Activated CD4-positive, alpha-beta T cell treated with anti-CD3 and anti-CD28 coated beads, Interleukin-2, amount 50 U/mL, for 1 hour (primary cell): ENCODE results near the gene APOL1.
"Not testable (repeated sequence)": the region's sequence is repeated elsewhere in the genome, so short reads cannot be mapped to it uniquely, and the experiment has no call there.

Experiments
- DNase-seq: peaks from one replicate; pipeline ENCODE4 v3.0.0-alpha.2; 2020

The APOL1 gene

DNA sequence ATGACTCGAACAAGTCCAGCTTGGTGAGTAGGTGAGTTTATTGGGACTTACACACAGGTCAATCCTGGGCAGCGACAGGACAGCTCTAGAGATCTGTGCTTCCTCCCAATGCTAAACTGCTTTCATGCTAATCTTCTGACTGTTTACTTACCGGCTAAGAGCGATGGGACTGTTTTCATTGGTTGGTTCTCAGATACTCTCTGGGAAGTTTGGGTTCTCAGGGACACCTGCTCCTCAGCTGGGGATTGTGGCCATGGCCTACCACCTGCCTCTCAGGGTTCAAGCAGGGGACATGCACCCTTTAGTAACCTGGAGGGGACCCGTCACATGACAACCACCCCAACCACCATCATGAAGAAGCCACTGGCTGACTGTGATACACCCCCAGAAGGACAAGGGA lies 26.7 kb upstream of the APOL1 start:
- DNase-seq, result no peak

DNA sequence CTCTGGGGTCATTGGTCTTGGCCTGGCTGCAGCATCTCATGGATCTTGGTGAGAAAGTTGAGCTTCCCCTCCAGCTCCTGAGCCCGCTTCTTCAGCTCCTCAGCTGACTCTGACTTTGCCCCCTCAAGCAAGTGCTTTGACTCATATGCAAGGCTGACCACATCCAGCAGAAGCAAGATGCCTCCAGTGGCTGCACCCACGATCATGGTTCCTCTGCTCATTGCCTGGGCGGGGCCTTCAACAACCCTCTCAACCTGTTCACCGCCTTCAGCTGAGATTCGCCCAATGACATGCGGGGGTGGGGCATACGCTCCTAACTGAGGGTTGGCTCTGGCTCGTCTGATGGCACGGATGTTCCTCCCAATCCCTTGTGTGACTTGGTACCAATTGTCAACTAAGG lies 25.5 kb upstream of the APOL1 start:
- no peak for DNase-seq

DNA sequence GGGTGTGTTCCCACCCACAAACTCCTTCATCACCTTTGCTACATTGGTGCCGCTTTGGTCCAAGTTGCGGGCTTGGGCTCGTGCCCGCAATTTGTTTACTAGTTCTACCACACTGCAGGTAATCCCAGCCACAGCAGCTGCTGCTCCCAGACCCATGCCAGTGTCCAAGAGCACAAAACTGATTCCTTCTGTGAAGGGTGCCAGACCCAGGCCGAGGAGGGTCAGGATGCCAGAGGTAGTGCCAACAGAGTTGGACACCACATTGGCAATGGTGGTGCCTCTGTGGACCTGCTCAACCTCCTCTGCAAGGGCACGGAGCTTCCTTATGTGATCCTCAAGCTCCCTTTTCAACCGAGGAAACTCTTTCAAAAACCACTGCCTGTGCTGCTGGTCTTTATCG lies 25.1 kb upstream of the APOL1 start:
- DNase-seq, result no peak

DNA sequence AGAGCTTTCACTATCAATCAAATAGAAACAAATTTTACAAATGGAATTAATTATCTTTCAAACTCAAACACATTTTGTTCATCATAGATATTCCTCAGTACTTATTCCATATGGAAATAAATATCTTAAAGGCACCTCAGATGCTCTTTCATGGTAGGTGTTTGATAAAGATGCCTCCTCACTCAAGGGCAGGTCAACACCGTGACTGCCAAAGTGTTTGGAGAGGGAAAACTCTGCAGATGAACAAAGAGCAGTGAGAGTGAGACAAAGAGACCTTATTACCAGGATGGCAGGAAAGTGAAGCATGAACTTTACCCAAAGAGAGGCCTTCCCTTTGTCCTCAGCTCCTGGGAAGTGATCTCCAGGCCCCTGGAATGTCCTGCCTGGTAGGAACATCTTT lies 24.6 kb upstream of the APOL1 start:
- DNase-seq, result not testable (repeated sequence)

DNA sequence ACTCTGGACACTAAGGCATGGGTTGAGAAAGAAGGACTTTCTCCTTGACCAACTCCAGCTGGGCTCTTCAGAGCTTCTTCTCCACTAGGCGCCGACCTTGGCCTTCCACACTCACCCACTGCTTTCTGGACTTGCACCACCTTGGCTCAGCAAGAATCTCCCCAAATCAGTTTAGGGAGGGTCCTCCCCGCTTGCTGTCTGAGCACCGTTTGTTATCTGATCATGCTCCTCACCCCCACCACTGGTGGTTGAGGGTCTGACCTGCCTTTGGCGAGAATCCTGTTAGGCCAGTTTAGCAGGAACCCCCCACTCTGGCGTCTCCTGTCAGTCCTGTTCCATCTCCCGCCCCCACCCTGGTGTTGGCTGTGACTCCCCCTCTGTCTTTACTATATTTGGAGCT lies 24.0 kb upstream of the APOL1 start:
- DNase-seq, result no peak

DNA sequence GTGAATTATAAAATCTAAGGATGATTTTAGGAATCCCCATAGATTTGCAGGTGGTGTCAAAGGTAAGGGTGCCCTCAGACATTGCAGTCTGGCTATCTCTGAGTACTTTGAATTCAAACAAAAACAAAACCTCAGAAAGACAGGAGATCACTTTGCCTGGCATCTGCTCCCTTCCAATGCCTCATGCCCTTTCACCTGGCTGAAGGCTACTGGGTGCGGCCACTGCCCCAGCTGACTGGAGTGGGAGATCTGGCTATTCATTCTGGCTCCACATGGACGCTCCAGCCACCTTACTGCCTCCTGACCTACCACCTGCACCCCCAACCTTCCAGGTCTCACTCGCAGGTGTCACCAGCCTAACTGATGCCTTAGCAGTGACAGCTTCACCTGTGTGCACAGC lies 23.3 kb upstream of the APOL1 start:
- not testable (repeated sequence) for DNase-seq

DNA sequence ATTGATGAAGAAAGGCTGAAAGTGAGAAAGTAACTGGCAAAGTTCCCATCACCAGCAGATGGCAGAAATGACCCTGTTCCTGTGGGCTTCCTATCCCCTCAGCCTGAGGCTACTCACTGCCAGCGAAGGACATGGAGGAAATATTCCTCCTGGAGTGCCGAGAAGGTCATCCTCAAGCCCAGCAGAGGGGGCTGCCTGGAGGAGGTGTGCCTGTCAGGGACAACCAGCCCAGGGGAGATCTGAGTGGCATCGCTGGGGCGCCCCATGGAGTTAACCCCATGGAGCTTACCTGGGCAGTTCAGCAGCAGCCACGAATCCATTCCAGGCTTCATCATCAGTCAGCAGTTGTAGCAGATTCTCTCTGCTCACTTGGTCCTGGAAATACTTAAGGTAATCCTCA lies 21.9 kb upstream of the APOL1 start:
- DNase-seq, result not testable (repeated sequence)

DNA sequence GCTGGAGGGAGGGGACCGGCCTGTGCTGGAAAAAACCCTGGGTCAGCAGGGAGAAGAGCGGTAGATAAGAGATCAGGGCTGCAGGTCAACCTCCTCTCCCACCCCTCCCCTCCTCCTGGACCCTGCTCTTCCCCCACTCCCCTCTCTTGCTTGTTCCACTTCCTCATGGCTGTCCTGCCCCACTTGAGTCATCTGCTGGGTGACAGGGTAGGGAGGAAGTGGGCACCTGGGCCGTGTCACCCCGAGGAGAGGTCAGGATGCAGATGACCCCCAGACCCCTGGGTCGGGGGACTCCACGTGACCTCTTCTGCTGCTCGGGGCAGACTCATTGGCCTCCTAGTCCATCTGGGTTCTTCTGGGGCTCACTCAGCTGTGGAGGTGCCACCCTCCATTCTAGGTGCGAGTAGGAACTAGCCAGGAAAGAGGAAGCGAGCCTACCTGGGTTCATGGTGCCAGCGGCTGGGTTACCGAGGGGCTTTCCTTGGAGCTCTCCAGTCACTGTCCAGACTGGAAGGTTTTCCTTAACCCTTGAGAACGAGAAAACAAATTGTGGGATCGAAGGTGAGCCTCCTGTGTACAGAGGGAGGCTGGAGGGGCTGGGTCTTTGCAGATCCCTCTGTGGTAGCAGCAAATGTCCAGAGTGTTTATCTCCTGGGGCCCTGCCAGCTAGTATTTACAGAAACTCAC lies 20.1 kb upstream of the APOL1 start:
- DNase-seq, result no peak

DNA sequence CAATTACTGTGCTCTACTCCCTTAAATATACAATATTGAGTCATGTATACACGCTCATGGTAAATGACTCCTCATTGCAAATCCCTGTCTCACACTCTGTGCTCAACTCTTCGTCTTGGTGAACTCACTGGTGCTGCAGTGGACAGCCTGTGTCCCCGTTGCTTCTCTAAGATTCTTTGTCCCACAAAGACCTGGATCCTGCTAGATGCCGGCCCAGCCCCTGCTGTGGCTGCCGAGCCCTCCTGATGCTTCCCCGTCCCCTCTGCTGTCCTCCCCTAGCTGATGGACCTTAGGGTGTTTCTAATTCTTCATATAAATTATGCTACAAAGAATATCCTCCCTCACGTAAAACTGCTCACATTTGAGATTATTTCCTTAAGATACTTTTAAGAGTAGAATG lies 19.1 kb upstream of the APOL1 start:
- no peak for DNase-seq

DNA sequence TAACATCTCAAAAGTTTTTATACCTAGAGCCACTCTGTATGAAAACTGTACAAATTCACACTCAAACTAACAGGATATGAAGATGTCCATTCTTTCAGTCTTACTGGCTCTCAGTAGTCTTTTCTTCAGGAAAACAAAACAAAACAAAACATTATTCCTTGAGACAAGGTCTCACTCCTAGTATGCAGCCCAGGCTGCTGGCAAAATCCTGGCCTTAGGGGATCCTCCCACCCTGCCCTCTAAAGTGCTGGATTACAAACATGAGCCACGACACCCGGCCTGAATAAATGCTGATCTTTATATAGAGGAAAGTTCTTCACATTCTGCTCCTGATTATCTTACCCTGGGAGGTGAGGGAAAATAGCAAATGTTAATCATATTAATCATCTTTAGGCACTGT lies 18.7 kb upstream of the APOL1 start:
- DNase-seq, result no peak

DNA sequence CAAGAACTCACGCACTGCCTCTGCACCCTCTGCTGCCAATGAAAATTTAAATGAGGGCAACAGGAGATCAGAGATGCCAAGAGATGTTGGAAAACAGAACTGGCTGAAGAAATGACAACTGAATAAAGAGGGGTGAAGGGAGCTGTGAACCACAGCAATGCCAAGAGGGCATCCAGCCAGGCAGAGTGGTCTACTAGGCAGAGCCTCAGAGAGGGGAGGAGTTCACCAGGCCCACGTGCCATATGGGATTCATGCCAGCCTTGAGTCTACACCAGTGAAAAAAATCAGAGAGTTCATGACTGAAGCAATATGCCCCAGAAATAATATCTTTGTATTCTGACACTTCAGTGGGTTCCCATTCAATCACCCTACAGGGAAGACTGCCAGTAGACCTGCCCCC lies 18.0 kb upstream of the APOL1 start:
- no peak for DNase-seq

DNA sequence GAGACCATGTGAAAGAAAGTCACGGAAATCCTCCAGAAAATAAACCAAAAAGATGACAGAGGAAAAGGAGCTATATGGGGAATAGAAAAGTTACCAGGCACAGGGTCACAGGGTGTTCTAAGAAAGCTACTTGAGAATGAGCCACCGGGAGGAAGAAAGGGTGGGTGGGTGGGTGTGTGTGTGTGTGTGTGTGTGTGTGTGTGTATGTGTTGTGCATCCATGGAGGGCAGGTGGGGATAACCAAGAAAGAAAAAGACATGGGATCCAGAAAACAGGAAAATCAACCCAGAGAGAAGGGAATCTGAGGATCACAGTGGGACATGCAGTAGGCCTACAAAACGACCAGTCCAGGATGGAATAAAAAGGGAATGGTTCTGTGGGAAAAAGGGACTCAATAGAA lies 17.3 kb upstream of the APOL1 start:
- no peak for DNase-seq

DNA sequence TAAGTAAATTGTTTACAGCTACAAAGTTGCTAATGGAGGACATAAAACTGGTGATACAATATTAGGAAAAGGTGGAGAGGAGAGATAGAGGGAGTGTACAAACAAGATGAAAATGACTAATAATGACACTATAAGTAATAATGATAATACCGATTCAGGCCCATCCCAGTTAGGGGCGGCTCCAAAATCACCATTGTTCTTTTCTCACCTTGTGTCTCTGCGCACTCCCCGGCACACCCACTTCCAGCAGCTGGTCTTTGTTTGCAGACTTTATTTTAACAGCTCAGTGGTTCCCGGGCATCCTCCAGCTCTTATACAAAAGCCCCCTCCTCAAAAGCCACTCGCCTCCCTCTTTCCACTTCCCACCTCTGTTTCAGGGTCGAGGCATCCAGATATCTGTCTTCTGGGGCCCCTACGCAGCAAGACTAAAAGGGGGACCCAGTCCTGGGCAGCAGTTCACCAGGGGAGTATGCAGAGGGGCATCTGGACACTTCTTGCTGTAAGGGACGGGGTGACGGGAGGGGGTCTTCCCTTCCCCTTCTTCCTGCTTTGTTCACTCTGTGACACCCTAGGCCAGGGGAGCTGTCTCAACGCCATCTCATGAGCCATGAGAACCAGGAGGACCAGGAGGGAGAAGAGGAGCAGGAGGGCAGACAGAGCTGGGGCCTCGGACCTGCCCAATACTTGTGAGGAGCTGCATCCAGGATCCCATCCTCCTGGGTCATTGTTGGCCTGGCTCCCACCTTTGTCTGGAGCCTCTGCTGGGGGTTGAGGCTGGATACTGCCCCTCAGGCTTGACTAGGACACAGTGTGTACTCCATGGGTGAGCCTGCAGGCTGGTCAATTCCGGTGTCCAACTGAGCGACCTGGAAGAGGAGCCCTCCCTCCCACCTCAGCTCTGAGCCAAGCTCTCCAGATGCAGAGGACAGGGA lies 16.3 kb upstream of the APOL1 start:
- no peak for DNase-seq

DNA sequence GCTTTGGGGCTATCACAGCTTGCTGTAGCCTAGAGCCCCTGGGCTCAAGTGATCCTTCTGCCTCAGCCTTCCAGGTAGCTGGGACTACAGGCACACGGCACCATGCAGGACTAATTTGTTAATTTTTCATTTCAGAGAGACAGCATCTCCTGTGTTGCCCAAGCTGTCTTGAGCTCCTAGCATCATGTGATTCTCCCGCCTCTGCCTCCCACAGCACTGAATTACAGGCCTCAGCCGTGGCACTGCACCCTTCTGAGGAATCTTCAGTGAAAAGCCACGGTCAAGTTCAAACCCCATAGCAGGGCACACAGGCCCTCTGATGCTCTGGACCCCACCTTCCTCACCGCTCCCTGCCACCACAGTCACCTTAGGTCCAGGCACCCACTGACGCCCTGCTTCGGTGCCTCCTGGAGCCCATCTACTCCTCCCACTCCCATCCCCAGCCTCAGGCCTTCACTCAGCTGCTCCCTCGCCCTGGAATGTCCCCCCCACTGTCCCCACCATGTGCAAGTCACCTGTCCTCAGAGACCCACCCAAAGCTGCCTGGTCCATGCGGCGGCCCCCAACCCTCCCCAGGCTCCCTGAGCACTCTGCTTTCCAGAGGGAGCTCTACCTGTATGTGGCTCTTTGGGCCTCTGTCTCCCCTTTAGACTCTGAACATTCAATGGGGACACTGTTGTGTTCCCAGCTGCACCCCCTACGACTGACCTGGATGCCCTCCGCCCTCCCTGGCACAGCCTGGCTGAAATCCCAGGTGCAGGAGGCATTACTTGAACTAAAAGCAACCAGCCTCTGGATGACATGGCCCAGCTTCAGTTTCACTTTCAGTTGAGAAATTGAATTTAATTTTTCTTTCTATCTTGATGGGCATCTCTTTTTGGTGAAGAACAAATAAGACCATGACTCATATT lies 15.2 kb upstream of the APOL1 start:
- no peak for DNase-seq

DNA sequence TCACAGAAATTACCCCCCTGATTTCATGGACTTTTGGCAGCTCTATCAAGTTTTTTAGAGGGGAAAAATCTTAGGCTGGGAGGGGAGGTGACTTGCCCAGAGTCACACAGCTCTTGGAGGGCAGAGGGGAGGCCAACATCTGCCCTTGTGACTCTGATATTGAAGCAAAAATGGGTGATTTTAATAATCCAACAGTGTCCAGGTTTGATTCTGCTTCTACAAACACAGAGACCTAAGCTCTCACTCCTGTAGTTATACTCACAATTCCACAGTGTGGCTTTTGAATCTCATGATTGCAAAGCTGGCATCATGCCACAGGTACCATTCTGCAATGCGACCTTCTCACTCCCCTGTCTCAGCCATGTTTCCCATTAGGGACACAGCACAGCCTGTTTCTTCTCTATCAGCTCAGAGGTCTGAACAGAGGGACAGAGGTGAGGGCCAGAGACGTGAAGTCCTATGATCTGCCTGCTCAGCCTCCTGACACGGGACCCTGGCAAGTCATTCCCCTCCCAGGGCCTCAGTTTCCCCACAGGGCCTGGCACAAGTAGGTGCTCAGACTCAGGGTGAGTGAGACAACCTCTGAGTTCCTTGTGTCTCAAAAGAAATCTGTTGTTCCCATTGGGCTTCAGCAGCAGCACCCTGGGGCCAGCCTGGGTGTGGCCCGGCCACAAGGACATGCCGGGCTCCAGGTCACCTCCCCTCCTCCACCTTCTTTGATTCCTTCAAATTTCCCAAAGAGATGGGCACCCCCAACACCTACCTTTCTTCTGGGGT lies 14.4 kb upstream of the APOL1 start:
- no peak for DNase-seq

DNA sequence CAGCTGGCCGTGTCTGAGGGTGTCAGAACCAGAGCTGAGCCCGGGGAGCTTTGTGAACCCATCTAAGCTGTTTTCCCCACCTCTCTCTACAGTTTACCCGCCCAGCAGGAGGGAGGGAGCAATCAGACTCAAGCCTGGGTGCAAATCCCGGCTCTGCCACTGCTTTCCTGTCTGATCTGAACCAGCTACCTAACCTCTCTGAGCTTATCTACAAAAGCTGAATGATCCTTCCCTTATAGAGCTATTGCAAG lies 13.9 kb upstream of the APOL1 start:
- DNase-seq, result no peak

DNA sequence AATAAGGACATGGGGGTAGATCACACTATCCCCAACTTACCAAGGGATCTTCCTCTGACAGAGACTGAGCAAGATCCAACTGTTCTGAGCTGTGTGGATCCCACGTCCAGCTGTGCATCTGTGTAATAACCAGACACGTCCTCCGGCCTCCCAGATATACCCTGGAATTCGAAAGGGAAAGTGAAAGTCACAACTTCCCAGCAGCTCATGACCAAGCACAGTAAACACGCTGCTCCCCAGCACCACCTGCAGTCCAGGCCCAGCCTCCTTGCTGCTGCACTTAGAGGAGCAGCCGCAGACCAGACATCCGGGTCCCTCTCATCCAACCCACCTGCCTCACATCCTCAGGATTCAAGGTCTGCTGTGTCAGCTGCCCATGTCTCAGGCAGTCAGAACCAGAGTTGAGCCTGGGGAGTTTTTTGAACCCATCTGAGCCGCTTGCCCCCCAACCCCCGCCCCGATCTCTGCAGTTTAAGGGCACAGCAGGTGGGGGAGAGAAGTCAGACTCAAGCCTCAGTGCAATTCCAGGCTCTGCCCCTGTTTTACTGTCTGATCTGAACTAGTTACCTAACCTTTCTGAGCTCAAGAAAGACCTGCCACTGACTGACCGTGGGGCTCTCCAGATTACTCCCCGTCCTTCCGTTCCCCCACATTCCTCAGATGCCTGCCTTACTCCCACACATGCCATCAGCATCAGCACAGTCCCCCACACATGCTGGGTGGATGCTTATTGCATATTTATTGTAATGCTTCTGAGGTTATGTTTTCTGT lies 13.3 kb upstream of the APOL1 start, which contains the start of gene APOL2:
Gene APOL2, minus strand, starts transcription at position 127 of the 771 bp plus-strand sequence. CDS start 6,365 bp downstream, outside the sequence.
- peak; percentile 79 for DNase-seq

DNA sequence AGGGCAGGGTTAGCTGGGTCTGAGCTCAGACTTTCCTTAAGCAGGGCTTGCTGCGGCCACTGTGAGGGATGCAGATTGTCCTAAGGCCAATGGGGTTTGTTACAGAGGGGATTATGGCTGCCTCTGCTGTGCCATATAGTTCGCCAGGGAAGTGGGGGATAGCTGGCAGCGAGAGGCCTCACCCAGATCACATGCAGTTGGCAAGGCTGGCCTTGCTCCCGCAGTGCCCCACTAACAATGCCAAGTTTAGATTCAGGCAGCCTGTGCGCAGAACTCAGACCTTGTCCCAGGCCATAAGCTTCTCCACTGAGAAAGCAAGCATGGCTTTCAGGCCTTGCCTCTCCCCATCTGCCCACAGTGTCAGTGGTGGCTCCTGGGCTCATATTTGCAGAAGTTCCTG lies 8.9 kb upstream of the APOL1 start:
- no peak for DNase-seq

DNA sequence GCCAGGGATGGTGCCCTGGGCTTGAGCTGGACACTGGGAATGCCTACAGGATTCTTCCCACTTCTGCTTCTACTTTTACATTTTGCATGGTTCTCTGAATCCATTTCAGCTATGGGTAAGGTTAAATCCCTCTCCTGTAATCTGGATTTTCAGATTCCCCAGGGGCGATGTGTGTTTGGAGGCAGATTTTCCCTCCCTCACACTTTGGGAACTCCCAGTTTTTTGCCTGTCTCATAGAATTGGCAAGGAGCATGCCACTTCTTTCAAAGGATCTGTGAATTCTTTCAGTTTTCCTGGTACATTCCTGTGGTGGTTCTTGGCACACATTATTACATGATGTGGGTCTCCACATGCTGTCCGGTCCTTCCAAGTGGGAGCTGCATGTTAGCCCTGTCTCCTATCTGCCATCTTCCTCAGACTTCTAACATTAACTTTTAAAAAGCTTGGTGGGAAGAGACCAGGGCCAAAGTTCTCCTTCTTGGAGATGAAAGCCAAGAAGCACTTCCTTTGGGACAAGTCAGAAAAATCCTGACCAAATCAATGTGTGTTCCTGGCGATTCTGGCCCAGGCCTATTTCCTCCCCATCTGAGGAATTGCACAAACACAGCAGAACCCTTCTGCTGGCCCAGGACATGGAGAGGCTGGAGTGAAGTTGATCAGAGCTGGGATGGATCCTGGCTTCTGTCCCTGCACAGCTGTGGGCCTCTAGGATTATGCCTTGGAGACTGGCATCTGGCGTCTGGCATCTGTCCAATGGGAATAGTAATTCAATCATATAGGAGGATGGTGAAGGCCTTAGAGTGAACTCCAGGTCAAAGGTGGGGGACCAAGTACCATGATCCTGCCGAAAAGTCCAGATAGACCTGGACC lies 8.2 kb upstream of the APOL1 start:
- DNase-seq, result no peak

DNA sequence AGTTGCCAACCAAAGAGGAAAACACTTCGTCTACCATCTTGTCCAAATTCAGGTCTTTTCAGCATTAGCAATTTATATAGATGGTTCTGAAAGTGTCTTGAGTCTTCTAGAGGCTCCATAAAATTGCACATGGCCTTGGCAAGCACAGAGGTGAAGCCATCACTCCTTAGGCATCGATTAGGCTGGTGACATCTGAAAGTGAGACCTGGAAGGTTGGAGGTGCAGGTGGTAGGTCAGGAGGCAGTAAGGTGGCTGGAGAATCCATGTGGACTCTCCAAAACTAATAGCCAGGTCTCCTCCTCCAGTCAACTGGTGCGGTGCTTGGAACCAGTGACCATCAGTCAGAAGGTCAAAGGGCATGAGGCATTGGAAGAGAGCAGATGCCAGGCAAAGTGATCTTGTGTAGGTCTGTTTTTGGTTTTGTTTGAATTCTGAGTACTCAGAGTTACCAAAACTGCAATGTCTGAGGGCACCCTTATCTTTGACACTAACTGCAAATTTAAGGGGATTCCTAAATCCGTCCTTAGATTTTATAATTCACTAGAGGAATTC lies 7.1 kb upstream of the APOL1 start:
- DNase-seq, result no peak

DNA sequence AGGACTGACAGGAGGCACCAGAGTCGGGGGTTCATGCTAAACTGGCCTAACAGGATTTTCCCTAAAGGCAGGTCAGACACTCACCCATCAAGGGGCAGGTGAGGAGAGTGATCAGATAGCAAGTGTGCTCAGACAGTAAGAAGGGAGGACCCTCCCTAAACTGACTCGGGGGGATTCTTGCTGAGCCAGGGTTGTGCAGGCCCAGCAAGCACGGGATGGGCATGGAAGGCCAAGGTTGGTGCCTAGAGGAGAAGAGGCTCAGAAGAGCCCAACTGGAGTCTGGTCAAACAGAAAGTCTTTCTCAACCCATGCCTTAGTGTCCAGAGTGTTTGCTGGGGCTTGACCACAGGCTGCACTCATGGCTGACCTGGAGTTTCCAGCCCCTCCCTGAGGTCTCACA lies 6.2 kb upstream of the APOL1 start:
- DNase-seq, result no peak
